Caco-2 (cell line): Measurements from ENCODE around the gene STK32C. TPM values are rescaled to one million over a fixed set of nuclear protein-coding genes. Genes with fewer than 3 reads are reported as not detected.

Source experiments
- BruUV-seq: library from RNA; stranded (reverse); fragments of 400-500 nt; replicated peaks from 2 replicates; lab custom pipeline; 2021; lab: Mats Ljungman, UMichigan
- CTCF ChIA-PET: fragments of 300-600 bp; sonication (Branson Sonifier 250); formaldehyde crosslinking; loops from one replicate; lab custom pipeline; 2022; ENCODE audit warnings: antibody characterized with exemption; lab: Charles Lee
- POLR2A ChIA-PET: fragments of 300-600 bp; sonication (Branson Sonifier 250); formaldehyde crosslinking; loops from one replicate; lab custom pipeline; 2022; ENCODE audit warnings: antibody characterized with exemption; lab: Charles Lee
- DNase-seq, 2 experiments: peaks; one replicate each; pipeline versions ENCODE4 v3.0.0 to v3.0.0-alpha.2; 2020 to 2022
- H3K27me3 ChIP-seq: replicated peaks from 2 replicates; pipeline ENCODE4 v1.6.0; 2011; ENCODE audit warnings: low read length; ENCODE audit not compliant: control insufficient read depth, insufficient read depth
- H3K36me3 ChIP-seq: 2 replicates; pipeline ENCODE4 v1.5.1; 2011; ENCODE audit warnings: low read length; ENCODE audit not compliant: control insufficient read depth, insufficient read depth
- H3K4me1 ChIP-seq: fragments of 250-450 bp; sonication (Bioruptor Pico); 2 replicates; pipeline ENCODE4 v1.5.1; 2020; ENCODE audit warnings: mild to moderate bottlenecking
- H3K4me3 ChIP-seq: 2 replicates; pipeline ENCODE4 v1.5.1; 2011; ENCODE audit warnings: low read depth, mild to moderate bottlenecking, control low read depth, low read length
- H3K9me3 ChIP-seq: fragments of 250-450 bp; sonication (Bioruptor Pico); 2 replicates; pipeline ENCODE4 v1.5.1; 2020; ENCODE audit warnings: mild to moderate bottlenecking, moderate library complexity
- H3K27ac Mint-ChIP-seq: one replicate; pipeline ENCODE4 v1.8.0; 2022; ENCODE audit warnings: mixed read lengths; ENCODE audit not compliant: unreplicated experiment
- H3K27me3 Mint-ChIP-seq: one replicate; pipeline ENCODE4 v1.8.0; 2022; ENCODE audit warnings: mixed read lengths; ENCODE audit not compliant: insufficient read depth, unreplicated experiment
- H3K36me3 Mint-ChIP-seq: one replicate; pipeline ENCODE4 v1.8.0; 2022; ENCODE audit warnings: mild to moderate bottlenecking, mixed read lengths; ENCODE audit not compliant: insufficient read depth, unreplicated experiment
- H3K4me1 Mint-ChIP-seq: one replicate; pipeline ENCODE4 v1.8.0; 2022; ENCODE audit warnings: low read depth, mixed read lengths; ENCODE audit not compliant: unreplicated experiment
- H3K4me3 Mint-ChIP-seq: one replicate; pipeline ENCODE4 v1.8.0; 2022; ENCODE audit warnings: mild to moderate bottlenecking, moderate library complexity, mixed read lengths; ENCODE audit not compliant: unreplicated experiment
- H3K9me3 Mint-ChIP-seq: one replicate; pipeline ENCODE4 v1.8.0; 2022; ENCODE audit warnings: mixed read lengths; ENCODE audit not compliant: unreplicated experiment
- CTCF ChIP-seq, 2 experiments: fragments of 200-600 bp in 1 of 2; IDR thresholded peaks; 1 replicate in 1 of 2; 2 replicates in 1 of 2; pipeline versions ENCODE4 v1.5.1 to v1.8.0; 2011 to 2022; ENCODE audit warnings: antibody characterized with exemption in 1 of 2, control low read depth in 1 of 2, inconsistent platforms in 1 of 2, low read depth in 1 of 2, low read length in 1 of 2, mild to moderate bottlenecking in 1 of 2, moderate library complexity in 1 of 2; ENCODE audit not compliant: insufficient read depth in 1 of 2, severe bottlenecking in 1 of 2, unreplicated experiment in 1 of 2
- intact Hi-C: fragments of 100-400 bp; cut with micrococcal nuclease; formaldehyde crosslinking; loops from one replicate; pipeline ENCODE4 v1.10.0; 2022; ENCODE audit not compliant: unreplicated experiment
- total RNA-seq: library from RNA; stranded (reverse); gene quantifications from 2 replicates; pipeline ENCODE4 v1.2.3, GENCODE V29; 2022

The STK32C gene
- total RNA-seq, 1 experiment from 2014 or later, result 13.3 TPM

- H3K36me3 ChIP-seq, result no peaks in the 10 kb centered on the region
- Mint-ChIP-seq H3K4me1 (no peaks in the 10 kb centered on the region), H3K9me3 (peaks cover 12% of the 10 kb centered on the region), H3K36me3 (no peaks in the 10 kb centered on the region), H3K27me3 (no peaks in the 10 kb centered on the region), H3K27ac (no peak overlapping the region), H3K4me3 (no peak overlapping the region)
- no peaks in the 10 kb centered on the region for H3K4me1 ChIP-seq
- H3K4me3 ChIP-seq, result no peak overlapping the region
- ChIA-PET CTCF (no interaction called here), POLR2A (no interaction called here)
- BruUV-seq, result no TSS peak
- no peak for TF ChIP-seq CTCF (IDR thresholded peaks at IDR 0.05; ENCODE audit: insufficient read depth in 1 of 2, low read depth in 1 of 2, low read length in 1 of 2, severe bottlenecking in 1 of 2, unreplicated experiment in 1 of 2)
- intact Hi-C loops, result no loop called here
- no peak for DNase-seq
- no peaks in the 10 kb centered on the region for H3K9me3 ChIP-seq
- H3K27me3 ChIP-seq, result no peaks in the 10 kb centered on the region
Observed at GRCh38 chr10:132271458-132272230, 36.1 kb downstream of the STK32C start.

DNA sequence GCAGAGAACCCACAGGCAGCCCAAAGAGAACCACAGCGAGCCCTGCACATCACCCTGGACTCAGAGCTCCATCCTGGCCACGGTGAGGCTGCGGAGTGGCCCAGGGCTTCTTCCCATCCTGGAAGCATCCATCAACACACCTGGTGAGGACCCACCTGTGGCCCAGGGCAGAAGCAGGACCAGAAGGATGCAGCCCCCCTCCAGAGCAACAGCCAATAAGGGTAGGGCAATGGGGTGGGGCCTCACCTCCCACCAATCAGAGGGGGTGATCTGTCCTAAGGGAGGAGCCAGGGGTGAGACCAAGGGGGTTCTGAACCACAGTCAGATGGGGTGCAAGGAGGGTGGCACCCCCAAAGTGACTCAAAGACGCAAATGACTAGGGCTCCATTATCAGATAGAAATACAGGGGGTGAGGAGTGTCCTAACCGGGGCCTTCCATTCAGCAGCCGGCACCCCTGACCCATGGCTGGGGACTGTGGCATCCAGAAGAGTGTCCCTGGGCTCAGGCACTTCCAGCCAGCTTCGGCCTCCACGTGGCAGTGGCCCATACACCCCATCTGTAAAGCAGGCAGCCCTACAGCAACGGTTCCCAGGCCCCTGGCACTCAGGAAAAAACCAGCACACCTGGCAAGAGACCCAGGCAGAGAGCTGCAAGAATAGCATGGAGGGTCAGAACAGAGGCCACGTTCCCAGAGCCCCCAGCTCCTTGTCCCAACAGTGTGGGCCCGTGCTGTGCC, 36.9 kb downstream of the STK32C start:
- H3K4me1 ChIP-seq, result no peaks in the 10 kb centered on the region
- intact Hi-C loops, result no loop called here
- H3K27me3 ChIP-seq, result no peaks in the 10 kb centered on the region
- no peaks in the 10 kb centered on the region for H3K36me3 Mint-ChIP-seq
- BruUV-seq, result no TSS peak
- no peaks in the 10 kb centered on the region for H3K27me3 Mint-ChIP-seq
- DNase-seq, result no peak
- H3K9me3 ChIP-seq, result no peaks in the 10 kb centered on the region
- ChIA-PET POLR2A (no interaction called here), CTCF (no interaction called here)
- no peak overlapping the region for H3K4me3 ChIP-seq
- no peak overlapping the region for H3K4me3 Mint-ChIP-seq
- H3K9me3 Mint-ChIP-seq, result peaks cover 12% of the 10 kb centered on the region
- TF ChIP-seq CTCF (IDR thresholded peaks at IDR 0.05; ENCODE audit: insufficient read depth in 1 of 2, low read depth in 1 of 2, low read length in 1 of 2, severe bottlenecking in 1 of 2, unreplicated experiment in 1 of 2), result no peak
- no peaks in the 10 kb centered on the region for H3K4me1 Mint-ChIP-seq
- no peak overlapping the region for H3K27ac Mint-ChIP-seq
- H3K36me3 ChIP-seq, result no peaks in the 10 kb centered on the region

DNA sequence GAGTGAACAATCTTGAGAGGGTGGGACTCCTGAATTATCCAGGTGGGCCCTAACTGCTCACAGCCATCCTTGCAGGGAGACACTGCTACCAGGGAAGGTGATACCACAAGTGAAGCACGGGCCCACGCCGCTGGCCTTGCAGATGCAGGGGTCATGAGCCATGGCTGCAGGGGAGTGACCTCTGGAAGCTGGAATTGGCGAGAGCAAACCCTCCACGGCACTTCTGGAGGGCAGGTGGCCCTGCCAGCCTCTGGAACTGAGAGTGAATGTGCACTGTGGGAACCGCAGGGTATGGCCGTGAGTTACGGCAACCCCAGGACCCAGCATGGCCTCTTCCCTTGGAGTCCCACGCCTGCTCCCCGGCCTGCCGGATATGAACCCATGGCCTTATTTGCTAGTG, 37.5 kb downstream of the STK32C start:
- BruUV-seq, result no TSS peak
- no peak for TF ChIP-seq CTCF (IDR thresholded peaks at IDR 0.05; ENCODE audit: insufficient read depth in 1 of 2, low read depth in 1 of 2, low read length in 1 of 2, severe bottlenecking in 1 of 2, unreplicated experiment in 1 of 2)
- DNase-seq, result no peak
- no peak overlapping the region for H3K27ac Mint-ChIP-seq
- H3K4me3 Mint-ChIP-seq, result no peak overlapping the region
- no peaks in the 10 kb centered on the region for H3K4me1 ChIP-seq
- H3K9me3 Mint-ChIP-seq, result peaks cover 12% of the 10 kb centered on the region
- H3K4me3 ChIP-seq, result no peak overlapping the region
- H3K27me3 ChIP-seq, result no peaks in the 10 kb centered on the region
- POLR2A ChIA-PET, result no interaction called here
- CTCF ChIA-PET, result no interaction called here
- H3K27me3 Mint-ChIP-seq, result no peaks in the 10 kb centered on the region
- no peaks in the 10 kb centered on the region for H3K36me3 Mint-ChIP-seq
- no peaks in the 10 kb centered on the region for H3K4me1 Mint-ChIP-seq
- no peaks in the 10 kb centered on the region for H3K9me3 ChIP-seq
- no peaks in the 10 kb centered on the region for H3K36me3 ChIP-seq
- intact Hi-C loops, result no loop called here
